Gastroesophageal sphincter (tissue), 4 donors: ENCODE data around the gene ZNF774. TPM values are rescaled to one million over a fixed set of nuclear protein-coding genes. Genes with fewer than 3 reads are reported as not detected.

Experiments
- ATAC-seq: fragments of 150-250 bp; one replicate; pipeline ENCODE4 v1.9.1; 2016; ENCODE audit warnings: mild to moderate bottlenecking, moderate library complexity
- H3K27ac ChIP-seq, 4 donors: fragments of 200-600 bp; sonication (generic) in 3 of 4; 1 replicate in 3 of 4; 2 replicates in 1 of 4; pipeline ENCODE4 v1.5.1; 2016 to 2019
- H3K27me3 ChIP-seq: fragments of 200-600 bp; sonication (generic); one replicate; pipeline ENCODE4 v1.5.1; 2019
- H3K36me3 ChIP-seq, 2 donors: fragments of 200-600 bp; sonication (generic); one replicate each; pipeline ENCODE4 v1.5.1; 2019; ENCODE audit warnings: control low read depth in 1 of 2
- H3K4me1 ChIP-seq, 3 donors: fragments of 200-600 bp; sonication (generic); 1 replicate in 2 of 3; 2 replicates in 1 of 3; pipeline ENCODE4 v1.5.1; 2016 to 2019; ENCODE audit warnings: control low read depth in 2 of 3
- H3K4me3 ChIP-seq, 2 donors: fragments of 200-600 bp; sonication (generic); one replicate each; pipeline ENCODE4 v1.5.1; 2019; ENCODE audit warnings: mild to moderate bottlenecking in 1 of 2, moderate library complexity in 1 of 2
- H3K9me3 ChIP-seq, 3 donors: fragments of 200-600 bp; sonication (generic); one replicate each; pipeline ENCODE4 v1.5.1; 2017 to 2019; ENCODE audit warnings: control low read depth in 2 of 3
- EP300 ChIP-seq: sonication (generic); formaldehyde crosslinking; IDR thresholded peaks from one replicate; pipeline ENCODE4 v1.6.1; 2017; ENCODE audit warnings: antibody characterized with exemption, mild to moderate bottlenecking
- POLR2A ChIP-seq, 2 donors: fragments of 450-650 bp; IDR thresholded peaks; one replicate each; pipeline ENCODE4 v1.6.1; 2017; ENCODE audit warnings: antibody characterized with exemption in 2 of 2, mild to moderate bottlenecking in 2 of 2, moderate library complexity in 1 of 2
- POLR2AphosphoS5 ChIP-seq: sonication (generic); formaldehyde crosslinking; IDR thresholded peaks from one replicate; pipeline ENCODE4 v1.6.1; 2017; ENCODE audit warnings: antibody characterized with exemption
- WGBS, 2 donors: methylation state at CpG; one replicate each; pipeline ENCODE4 v1.1.5; 2018; ENCODE audit warnings: low coverage in 1 of 2; 5-methylcytosine and 5-hydroxymethylcytosine counted together
- total RNA-seq, 4 donors: library from RNA; depleted of rRNA; stranded (reverse); fragments of >200 nt; gene quantifications; one replicate each; pipeline ENCODE4 v1.1.0, GENCODE V29; 2016
- TF ChIP-seq, protein P1 (sequence below), 4 experiments: fragments of 200-600 bp in 2 of 4; fragments of 450-650 bp in 2 of 4; sonication (generic) in 1 of 4; IDR thresholded peaks; one replicate each; pipeline ENCODE4 v1.5.1; 2017 to 2019; ENCODE audit warnings: antibody characterized with exemption in 4 of 4, mild to moderate bottlenecking in 2 of 4, moderate library complexity in 2 of 4

ZNF774 gene
- total RNA-seq, 4 donors from 2014 or later = 0.78 to 17.2 (median 1.1) TPM

GRCh38 chr15:90381515-90381914, 29.4 kb downstream of the ZNF774 start:
- H3K9me3 ChIP-seq = peaks cover 0 to 10% (median 0%) of the 10 kb centered on the region in 3 donors
- no peak overlapping the region for H3K4me3 ChIP-seq
- no peak overlapping the region for H3K27ac ChIP-seq
- H3K4me1 ChIP-seq = no peaks in the 10 kb centered on the region
- TF ChIP-seq POLR2AphosphoS5 (no peak), EP300 (no peak), POLR2A (IDR thresholded peaks at IDR 0.05) (no peak)
- TF ChIP-seq, protein P1, sequence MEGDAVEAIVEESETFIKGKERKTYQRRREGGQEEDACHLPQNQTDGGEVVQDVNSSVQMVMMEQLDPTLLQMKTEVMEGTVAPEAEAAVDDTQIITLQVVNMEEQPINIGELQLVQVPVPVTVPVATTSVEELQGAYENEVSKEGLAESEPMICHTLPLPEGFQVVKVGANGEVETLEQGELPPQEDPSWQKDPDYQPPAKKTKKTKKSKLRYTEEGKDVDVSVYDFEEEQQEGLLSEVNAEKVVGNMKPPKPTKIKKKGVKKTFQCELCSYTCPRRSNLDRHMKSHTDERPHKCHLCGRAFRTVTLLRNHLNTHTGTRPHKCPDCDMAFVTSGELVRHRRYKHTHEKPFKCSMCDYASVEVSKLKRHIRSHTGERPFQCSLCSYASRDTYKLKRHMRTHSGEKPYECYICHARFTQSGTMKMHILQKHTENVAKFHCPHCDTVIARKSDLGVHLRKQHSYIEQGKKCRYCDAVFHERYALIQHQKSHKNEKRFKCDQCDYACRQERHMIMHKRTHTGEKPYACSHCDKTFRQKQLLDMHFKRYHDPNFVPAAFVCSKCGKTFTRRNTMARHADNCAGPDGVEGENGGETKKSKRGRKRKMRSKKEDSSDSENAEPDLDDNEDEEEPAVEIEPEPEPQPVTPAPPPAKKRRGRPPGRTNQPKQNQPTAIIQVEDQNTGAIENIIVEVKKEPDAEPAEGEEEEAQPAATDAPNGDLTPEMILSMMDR (IDR thresholded peaks at IDR 0.05) = no peak
- no peaks in the 10 kb centered on the region for H3K36me3 ChIP-seq
- H3K27me3 ChIP-seq = no peaks in the 10 kb centered on the region
- no peak for ATAC-seq

- H3K36me3 ChIP-seq = no peaks in the 10 kb centered on the region
- H3K9me3 ChIP-seq = peaks cover 0 to 10% (median 0%) of the 10 kb centered on the region in 3 donors
- no peak for TF ChIP-seq POLR2AphosphoS5
- no peak for TF ChIP-seq EP300
- no peak for TF ChIP-seq POLR2A (IDR thresholded peaks at IDR 0.05)
- TF ChIP-seq, protein P1 (IDR thresholded peaks at IDR 0.05) = no peak
- no peak overlapping the region for H3K4me3 ChIP-seq
- no peak overlapping the region for H3K27ac ChIP-seq
- no peaks in the 10 kb centered on the region for H3K27me3 ChIP-seq
- ATAC-seq = no peak
- peaks cover 0 to 1% (median 0%) of the 10 kb centered on the region in 3 donors for H3K4me1 ChIP-seq
Measured at GRCh38 chr15:90382320-90382719, 30.2 kb downstream of the ZNF774 start.

- 39 to 47% methylated on average over 2 of the region's 2 CpGs for WGBS, 2 donors
- Histone ChIP-seq H3K36me3 (peaks cover 0 to 7% of the 10 kb centered on the region in 2 donors), H3K4me1 (peaks cover 0 to 26% (median 11%) of the 10 kb centered on the region in 3 donors), H3K4me3 (no peak overlapping the region), H3K9me3 (no peaks in the 10 kb centered on the region), H3K27ac (peak overlapping the region in 2 of 4 donors; percentile 2 to 49), H3K27me3 (no peaks in the 10 kb centered on the region)
- TF ChIP-seq POLR2AphosphoS5 (no peak), POLR2A (IDR thresholded peaks at IDR 0.05) (no peak), EP300 (no peak)
- TF ChIP-seq, protein P1 (IDR thresholded peaks at IDR 0.05) = no peak
- no peak for ATAC-seq
Measured at GRCh38 chr15:90386221-90386620, 34.1 kb downstream of the ZNF774 start.

GRCh38 chr15:90387534-90388461, 35.7 kb downstream of the ZNF774 start, which contains the start of gene IQGAP1:
Gene IQGAP1, plus strand, starts transcription at chr15:90388242. Its CDS starts 100 bp downstream, at chr15:90388342.
- H3K36me3 ChIP-seq = peaks cover 0 to 9% of the 10 kb centered on the region in 2 donors
- ATAC-seq = peak; percentile 97
- H3K27ac ChIP-seq = peak within 1 kb of the TSS; percentile 95 to 99 (median 98)
- 24 to 59% methylated on average over 5 to 13 of the region's 62 CpGs for WGBS, 2 donors
- H3K9me3 ChIP-seq = no peaks in the 10 kb centered on the region
- H3K4me3 ChIP-seq = peak within 1 kb of the TSS; percentile 92 to 93
- TF ChIP-seq, protein P1 (IDR thresholded peaks at IDR 0.05) = no peak
- TF ChIP-seq POLR2AphosphoS5 (peak; percentile 98), EP300 (no peak), POLR2A (IDR thresholded peaks at IDR 0.05) (peak; percentile 92 to 95)
- H3K27me3 ChIP-seq = no peaks in the 10 kb centered on the region
- peaks cover 0 to 42% (median 18%) of the 10 kb centered on the region in 3 donors for H3K4me1 ChIP-seq
